OCI-LY3 (cell line): ENCODE data around the gene LIMA1.

ENCODE experiments used
- CTCF ChIP-seq: fragments of 200-600, 300-600 bp; sonication (generic); IDR thresholded peaks from 2 replicates; pipeline ENCODE4 v1.5.1; 2014; ENCODE audit warnings: antibody characterized with exemption, low read length, low read depth
- EZH2phosphoT487 ChIP-seq: fragments of 200-600 bp; shearing (Covaris generic); IDR thresholded peaks from 2 replicates; pipeline ENCODE4 v1.6.1; 2018; ENCODE audit warnings: antibody characterized with exemption, mixed run types, low read depth

GRCh38 chr12:50331745-50332144, 48.4 kb upstream of the LIMA1 start:
- TF ChIP-seq CTCF (no peak), EZH2phosphoT487 (no peak)
